H1 (cell line): Measurements from ENCODE around the gene MMADHC.

Experiments
- EZH2 ChIP-seq: fragments of 200-600 bp; sonication (generic); IDR thresholded peaks from 2 replicates; pipeline ENCODE4 v1.7.1; 2012; ENCODE audit warnings: low read depth, mild to moderate bottlenecking, moderate library complexity, low read length, inconsistent platforms; ENCODE audit not compliant: severe bottlenecking
- GABPA ChIP-seq: IDR thresholded peaks from 2 replicates; pipeline ENCODE4 v1.6.1; 2011; ENCODE audit warnings: mild to moderate bottlenecking, low read length, moderate library complexity, borderline replicate concordance; ENCODE audit not compliant: insufficient read depth
- GTF2F1 ChIP-seq: IDR thresholded peaks from 2 replicates; pipeline ENCODE4 v1.6.1; 2012; ENCODE audit warnings: low read depth, low read length, improper control_type of control experiment, borderline replicate concordance
- JUND ChIP-seq: IDR thresholded peaks from 2 replicates; pipeline ENCODE4 v1.6.1; 2011; ENCODE audit warnings: mild to moderate bottlenecking, improper control_type of control experiment, low read length
- NRF1 ChIP-seq: IDR thresholded peaks from 2 replicates; pipeline ENCODE4 v1.6.1; 2011; ENCODE audit warnings: mild to moderate bottlenecking, low read depth, low read length, improper control_type of control experiment
- RFX5 ChIP-seq: IDR thresholded peaks from 2 replicates; pipeline ENCODE4 v1.6.1; 2011; ENCODE audit warnings: low read depth, low read length, improper control_type of control experiment, borderline replicate concordance
- SP1 ChIP-seq: IDR thresholded peaks from 2 replicates; pipeline ENCODE4 v1.6.1; 2011; ENCODE audit warnings: low read depth, low read length
- SUZ12 ChIP-seq: fragments of 200-600 bp; sonication (generic); IDR thresholded peaks from 2 replicates; pipeline ENCODE4 v1.6.1; 2012; ENCODE audit warnings: mild to moderate bottlenecking, inconsistent platforms, low read length, moderate library complexity, mixed read lengths
- TAF1 ChIP-seq: IDR thresholded peaks from 2 replicates; pipeline ENCODE4 v1.6.1; 2011; ENCODE audit warnings: mild to moderate bottlenecking, low read depth, low read length
- TF ChIP-seq, protein P1 (sequence below): IDR thresholded peaks from 2 replicates; pipeline ENCODE4 v1.6.1; 2011; ENCODE audit warnings: low read length, improper control_type of control experiment
- TF ChIP-seq, protein P2 (sequence below), 3 experiments: IDR thresholded peaks; 1 replicate in 2 of 3; 2 replicates in 1 of 3; pipeline versions ENCODE4 v1.5.1 to v1.6.1; 2011; ENCODE audit warnings: low read length in 3 of 3, mild to moderate bottlenecking in 3 of 3, inconsistent platforms in 2 of 3, low read depth in 1 of 3, moderate library complexity in 1 of 3; ENCODE audit not compliant: insufficient read depth in 1 of 3; ENCODE audit errors: control extremely low read depth in 1 of 3

DNA sequence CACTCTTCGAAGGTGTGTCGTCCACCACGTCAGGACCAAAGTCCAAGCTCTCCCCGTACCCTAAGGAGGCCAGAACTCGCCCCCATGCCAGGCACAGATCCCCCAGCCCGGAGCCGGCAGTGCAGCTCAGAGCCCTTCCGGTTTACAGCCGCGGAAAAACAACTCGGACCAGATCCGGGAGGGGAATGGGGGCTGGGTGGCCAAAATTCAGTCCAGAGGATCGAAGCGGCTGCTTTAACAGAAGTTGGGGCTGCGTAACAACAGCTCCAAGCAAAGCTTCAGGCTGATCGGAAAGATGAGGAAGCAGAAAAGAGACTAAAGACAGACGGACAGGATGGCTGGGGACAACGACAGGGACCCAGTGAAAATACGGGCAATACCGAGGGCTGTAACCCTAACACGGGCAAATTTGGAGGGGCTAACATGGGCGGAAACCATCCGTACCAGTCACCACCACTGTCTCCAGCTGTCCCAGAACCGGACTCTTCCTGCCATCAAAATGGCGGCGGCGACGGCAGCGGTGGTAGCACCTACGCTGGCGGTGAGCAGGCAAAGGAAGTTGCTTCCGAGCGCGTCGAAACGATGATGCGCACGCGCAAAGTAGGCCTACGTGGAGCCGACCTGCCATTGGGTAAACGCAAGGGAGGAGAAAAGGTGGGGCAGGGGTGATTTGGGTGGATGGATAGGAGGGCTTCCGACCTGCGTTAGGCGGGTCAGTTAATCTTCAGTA, at the start of gene MMADHC:
- TF ChIP-seq, protein P1, sequence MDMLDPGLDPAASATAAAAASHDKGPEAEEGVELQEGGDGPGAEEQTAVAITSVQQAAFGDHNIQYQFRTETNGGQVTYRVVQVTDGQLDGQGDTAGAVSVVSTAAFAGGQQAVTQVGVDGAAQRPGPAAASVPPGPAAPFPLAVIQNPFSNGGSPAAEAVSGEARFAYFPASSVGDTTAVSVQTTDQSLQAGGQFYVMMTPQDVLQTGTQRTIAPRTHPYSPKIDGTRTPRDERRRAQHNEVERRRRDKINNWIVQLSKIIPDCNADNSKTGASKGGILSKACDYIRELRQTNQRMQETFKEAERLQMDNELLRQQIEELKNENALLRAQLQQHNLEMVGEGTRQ: no peak
- TF ChIP-seq, protein P2, sequence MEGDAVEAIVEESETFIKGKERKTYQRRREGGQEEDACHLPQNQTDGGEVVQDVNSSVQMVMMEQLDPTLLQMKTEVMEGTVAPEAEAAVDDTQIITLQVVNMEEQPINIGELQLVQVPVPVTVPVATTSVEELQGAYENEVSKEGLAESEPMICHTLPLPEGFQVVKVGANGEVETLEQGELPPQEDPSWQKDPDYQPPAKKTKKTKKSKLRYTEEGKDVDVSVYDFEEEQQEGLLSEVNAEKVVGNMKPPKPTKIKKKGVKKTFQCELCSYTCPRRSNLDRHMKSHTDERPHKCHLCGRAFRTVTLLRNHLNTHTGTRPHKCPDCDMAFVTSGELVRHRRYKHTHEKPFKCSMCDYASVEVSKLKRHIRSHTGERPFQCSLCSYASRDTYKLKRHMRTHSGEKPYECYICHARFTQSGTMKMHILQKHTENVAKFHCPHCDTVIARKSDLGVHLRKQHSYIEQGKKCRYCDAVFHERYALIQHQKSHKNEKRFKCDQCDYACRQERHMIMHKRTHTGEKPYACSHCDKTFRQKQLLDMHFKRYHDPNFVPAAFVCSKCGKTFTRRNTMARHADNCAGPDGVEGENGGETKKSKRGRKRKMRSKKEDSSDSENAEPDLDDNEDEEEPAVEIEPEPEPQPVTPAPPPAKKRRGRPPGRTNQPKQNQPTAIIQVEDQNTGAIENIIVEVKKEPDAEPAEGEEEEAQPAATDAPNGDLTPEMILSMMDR (IDR thresholded peaks at IDR 0.05; ENCODE audit: control extremely low read depth in 1 of 3, insufficient read depth in 1 of 3, low read depth in 1 of 3, low read length in 3 of 3): no peak
- TF ChIP-seq SUZ12: no peak
- 0 out of 2 replicates have a peak, but pooled peaks have one; percentile 68 for TF ChIP-seq GTF2F1
- TF ChIP-seq EZH2: no peak
- TF ChIP-seq TAF1: peak; percentile 98
- TF ChIP-seq SP1: 0 out of 2 replicates have a peak, but pooled peaks have one; percentile 32
- TF ChIP-seq NRF1: peak; percentile 80
- TF ChIP-seq GABPA: no peak
- TF ChIP-seq RFX5: no peak
- TF ChIP-seq JUND: no peak
